H1 (cell line): ENCODE data around the gene CENPX. TPM values are rescaled to one million over a fixed set of nuclear protein-coding genes. Genes with fewer than 3 reads are reported as not detected.

ENCODE experiments used
- ATF2 ChIP-seq: IDR thresholded peaks from 2 replicates; pipeline ENCODE4 v1.6.1; 2012; ENCODE audit warnings: low read length, inconsistent platforms
- BACH1 ChIP-seq: IDR thresholded peaks from 2 replicates; pipeline ENCODE4 v1.6.1; 2012; ENCODE audit warnings: low read length, improper control_type of control experiment
- CTCF ChIP-seq, 3 experiments: IDR thresholded peaks; 1 replicate in 2 of 3; 2 replicates in 1 of 3; pipeline versions ENCODE4 v1.5.1 to v1.6.1; 2011; ENCODE audit warnings: low read length in 3 of 3, mild to moderate bottlenecking in 3 of 3, inconsistent platforms in 2 of 3, low read depth in 1 of 3, moderate library complexity in 1 of 3; ENCODE audit not compliant: insufficient read depth in 1 of 3; ENCODE audit errors: control extremely low read depth in 1 of 3
- JUN ChIP-seq: IDR thresholded peaks from 2 replicates; pipeline ENCODE4 v1.6.1; 2011; ENCODE audit warnings: low read depth, mild to moderate bottlenecking, improper control_type of control experiment, low read length
- RAD21 ChIP-seq, 2 experiments: IDR thresholded peaks in 1 of 2; conservative IDR thresholded peaks in 1 of 2; 2 replicates each; pipeline ENCODE4 v1.6.1; 2011; ENCODE audit warnings: low read depth in 2 of 2, low read length in 2 of 2, improper control_type of control experiment in 1 of 2, inconsistent platforms in 1 of 2, mild to moderate bottlenecking in 1 of 2, moderate library complexity in 1 of 2
- SAP30 ChIP-seq: fragments of 300-600 bp; sonication (generic); IDR thresholded peaks from 2 replicates; pipeline ENCODE4 v1.7.1; 2012; ENCODE audit warnings: low read length, moderate library complexity, mild to moderate bottlenecking, inconsistent platforms; ENCODE audit not compliant: insufficient read depth, insufficient replicate concordance
- SP4 ChIP-seq: IDR thresholded peaks from 2 replicates; pipeline ENCODE4 v1.6.1; 2012; ENCODE audit warnings: low read length, inconsistent platforms
- polyA plus RNA-seq, 7 experiments: library from polyadenylated mRNA; depleted of rRNA in 3 of 7; stranded (reverse) in 5 of 7; unstranded in 2 of 7; fragments of >200 nt in 5 of 7; fragments of 200-250 nt in 2 of 7; gene quantifications; 1 replicate in 5 of 7; 2 replicates in 1 of 7; 4 replicates in 1 of 7; pipeline versions ENCODE4 v1.2.1 to v1.2.3, GENCODE V29; 2011 to 2013; ENCODE audit warnings: missing spikeins in 2 of 7, mixed read lengths in 2 of 7
- total RNA-seq: library from RNA; stranded (reverse); fragmentation: NEBNext Ultra II Directional; extraction: Animal tissue kit (Norgen Biotek cat#: 25700); gene quantifications from 2 replicates; pipeline ENCODE4 v1.2.1, GENCODE V29; 2021

CENPX gene
- total and polyA plus RNA-seq, 2 of the 8 experiments (the other 6 are each of a cell fraction or from before 2014, with no cell fraction given), result 116 to 122 TPM

GRCh38 chr17:82033359-82034085, 10.8 kb upstream of the CENPX start (continued):
- TF ChIP-seq ATF2 (no peak), BACH1 (no peak), SAP30 (no peak), JUN (no peak), RAD21 (IDR thresholded peaks at IDR 0.05 in 1 of 2, conservative IDR thresholded peaks at IDR 0.05 in 1 of 2; ENCODE audit: low read depth in 2 of 2, low read length in 2 of 2) (no peak), SP4 (no peak), CTCF (IDR thresholded peaks at IDR 0.05; ENCODE audit: control extremely low read depth in 1 of 3, insufficient read depth in 1 of 3, low read depth in 1 of 3, low read length in 3 of 3) (no peak)
